Type B pancreatic cell (in vitro differentiated cells): Measurements from ENCODE around the gene TAC4. TPM values are rescaled to one million over a fixed set of nuclear protein-coding genes. Genes with fewer than 3 reads are reported as not detected.
A peak's percentile ranks its signal among the peaks of the same experiment; 100 is the strongest.

Source experiments
- DNase-seq: peaks from one replicate; pipeline ENCODE4 v3.0.0; 2021; ENCODE audit warnings: mixed read lengths; ENCODE audit not compliant: unreplicated experiment; ENCODE audit errors: extremely low spot score
- H3K27ac Mint-ChIP-seq: 2 replicates; pipeline ENCODE4 v1.8.0; 2021; ENCODE audit warnings: mild to moderate bottlenecking, mixed read lengths
- H3K27me3 Mint-ChIP-seq: 2 replicates; pipeline ENCODE4 v1.8.0; 2021; ENCODE audit warnings: mixed read lengths
- H3K36me3 Mint-ChIP-seq: 2 replicates; pipeline ENCODE4 v1.8.0; 2021; ENCODE audit warnings: mixed read lengths
- H3K4me1 Mint-ChIP-seq: one replicate; pipeline ENCODE4 v1.8.0; 2021; ENCODE audit warnings: mixed read lengths; ENCODE audit not compliant: unreplicated experiment
- H3K4me3 Mint-ChIP-seq: 2 replicates; pipeline ENCODE4 v1.8.0; 2021; ENCODE audit warnings: mild to moderate bottlenecking, mixed read lengths
- H3K9me3 Mint-ChIP-seq: 2 replicates; pipeline ENCODE4 v1.8.0; 2021; ENCODE audit warnings: mixed read lengths
- total RNA-seq: library from RNA; stranded (reverse); gene quantifications from 2 replicates; pipeline ENCODE4 v1.2.1, GENCODE V29; 2021; ENCODE audit warnings: low replicate concordance
- TF ChIP-seq, protein P1 (sequence below): fragments of 200-600 bp; sonication (generic); conservative IDR thresholded peaks from 2 replicates; pipeline ENCODE4 v1.5.0; 2021; ENCODE audit warnings: antibody characterized with exemption, mild to moderate bottlenecking

TAC4 gene
- total RNA-seq, 1 donor from 2014 or later: not detected

DNA sequence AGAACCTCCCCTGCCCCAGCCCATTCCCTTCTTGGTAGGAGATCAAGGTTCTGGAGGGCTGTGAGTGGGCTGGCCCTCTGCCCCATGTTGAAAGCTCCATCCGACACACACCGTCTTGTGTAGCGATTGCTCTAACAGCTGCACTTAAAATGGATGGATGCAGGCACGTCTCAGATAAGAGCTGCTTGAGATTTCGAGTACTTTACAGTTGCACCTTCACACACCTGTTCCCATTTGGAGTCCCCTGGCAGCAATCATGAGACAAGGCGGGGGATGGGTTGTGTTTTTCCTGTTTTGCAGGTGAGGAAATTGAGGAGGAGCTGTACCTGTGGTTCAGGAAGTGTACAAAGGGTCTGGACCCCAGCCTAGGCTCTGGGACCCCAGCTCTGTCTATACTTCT is 25.6 kb upstream of the TAC4 start:
- peak overlapping the region; percentile 67 for H3K4me3 Mint-ChIP-seq
- no peaks in the 10 kb centered on the region for H3K36me3 Mint-ChIP-seq
- H3K27ac Mint-ChIP-seq: peak overlapping the region; percentile 67
- H3K27me3 Mint-ChIP-seq: peaks cover 18% of the 10 kb centered on the region
- peaks cover 9% of the 10 kb centered on the region for H3K4me1 Mint-ChIP-seq
- TF ChIP-seq, protein P1, sequence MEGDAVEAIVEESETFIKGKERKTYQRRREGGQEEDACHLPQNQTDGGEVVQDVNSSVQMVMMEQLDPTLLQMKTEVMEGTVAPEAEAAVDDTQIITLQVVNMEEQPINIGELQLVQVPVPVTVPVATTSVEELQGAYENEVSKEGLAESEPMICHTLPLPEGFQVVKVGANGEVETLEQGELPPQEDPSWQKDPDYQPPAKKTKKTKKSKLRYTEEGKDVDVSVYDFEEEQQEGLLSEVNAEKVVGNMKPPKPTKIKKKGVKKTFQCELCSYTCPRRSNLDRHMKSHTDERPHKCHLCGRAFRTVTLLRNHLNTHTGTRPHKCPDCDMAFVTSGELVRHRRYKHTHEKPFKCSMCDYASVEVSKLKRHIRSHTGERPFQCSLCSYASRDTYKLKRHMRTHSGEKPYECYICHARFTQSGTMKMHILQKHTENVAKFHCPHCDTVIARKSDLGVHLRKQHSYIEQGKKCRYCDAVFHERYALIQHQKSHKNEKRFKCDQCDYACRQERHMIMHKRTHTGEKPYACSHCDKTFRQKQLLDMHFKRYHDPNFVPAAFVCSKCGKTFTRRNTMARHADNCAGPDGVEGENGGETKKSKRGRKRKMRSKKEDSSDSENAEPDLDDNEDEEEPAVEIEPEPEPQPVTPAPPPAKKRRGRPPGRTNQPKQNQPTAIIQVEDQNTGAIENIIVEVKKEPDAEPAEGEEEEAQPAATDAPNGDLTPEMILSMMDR: no peak
- no peaks in the 10 kb centered on the region for H3K9me3 Mint-ChIP-seq
- DNase-seq: no peak

DNA sequence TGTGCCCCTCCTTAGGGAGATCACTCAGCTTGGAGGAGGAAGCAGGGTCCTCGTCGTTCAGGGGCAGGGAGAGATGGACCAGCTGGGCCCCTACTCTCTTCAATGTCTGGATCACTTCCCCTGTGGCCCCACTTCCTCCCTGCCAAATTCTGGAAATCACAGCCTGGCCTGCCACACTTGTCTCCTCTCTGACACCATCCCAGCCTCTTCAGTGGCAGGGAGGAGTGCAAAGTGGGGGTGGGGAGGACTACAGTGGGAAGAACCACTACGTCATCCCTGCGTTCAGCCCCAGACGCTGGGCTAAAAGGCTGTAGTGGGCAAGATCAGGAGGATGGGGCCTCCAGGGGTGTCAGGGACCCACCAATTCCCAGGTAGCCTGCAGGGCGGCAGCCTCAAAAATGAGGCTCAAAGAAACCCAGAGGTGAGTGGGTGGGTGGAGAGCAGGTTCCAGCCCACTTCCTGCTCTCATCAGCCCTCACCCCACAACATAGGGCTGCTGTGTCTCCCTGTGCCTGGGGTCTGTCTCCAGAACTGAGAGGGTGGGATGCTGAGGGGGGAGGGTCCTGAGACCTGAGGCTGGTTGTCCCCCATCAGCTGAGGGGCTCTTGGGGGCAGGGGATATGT is 25.0 kb upstream of the TAC4 start:
- Mint-ChIP-seq H3K27ac (no peak overlapping the region), H3K4me1 (peaks cover 10% of the 10 kb centered on the region), H3K9me3 (no peaks in the 10 kb centered on the region), H3K36me3 (no peaks in the 10 kb centered on the region), H3K4me3 (no peak overlapping the region), H3K27me3 (peaks cover 16% of the 10 kb centered on the region)
- TF ChIP-seq, protein P1: no peak
- no peak for DNase-seq

DNA sequence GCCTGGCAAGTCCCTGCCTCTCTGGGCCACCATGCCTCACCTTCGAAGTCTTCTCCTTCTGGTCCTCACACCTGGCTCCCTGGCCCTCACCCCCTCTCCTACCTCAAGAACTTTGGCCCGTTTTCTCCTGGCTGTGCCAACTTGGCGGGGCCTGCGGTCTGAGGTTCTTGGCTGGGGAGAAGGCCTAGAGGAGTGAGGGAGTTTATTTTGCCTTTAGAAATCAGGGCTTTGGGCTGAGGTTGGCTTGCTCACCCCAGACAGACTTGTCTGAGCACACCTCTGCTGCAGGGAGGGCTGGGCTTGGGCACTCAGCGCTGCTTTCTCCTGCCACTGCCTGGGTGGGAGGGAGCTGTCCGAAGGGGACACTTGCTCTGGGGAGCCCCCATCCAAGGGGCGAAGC is 23.3 kb upstream of the TAC4 start:
- DNase-seq: no peak
- Mint-ChIP-seq H3K4me3 (no peak overlapping the region), H3K27ac (no peak overlapping the region), H3K9me3 (no peaks in the 10 kb centered on the region), H3K36me3 (no peaks in the 10 kb centered on the region), H3K4me1 (peaks cover 6% of the 10 kb centered on the region), H3K27me3 (peaks cover 14% of the 10 kb centered on the region)
- TF ChIP-seq, protein P1: no peak

DNA sequence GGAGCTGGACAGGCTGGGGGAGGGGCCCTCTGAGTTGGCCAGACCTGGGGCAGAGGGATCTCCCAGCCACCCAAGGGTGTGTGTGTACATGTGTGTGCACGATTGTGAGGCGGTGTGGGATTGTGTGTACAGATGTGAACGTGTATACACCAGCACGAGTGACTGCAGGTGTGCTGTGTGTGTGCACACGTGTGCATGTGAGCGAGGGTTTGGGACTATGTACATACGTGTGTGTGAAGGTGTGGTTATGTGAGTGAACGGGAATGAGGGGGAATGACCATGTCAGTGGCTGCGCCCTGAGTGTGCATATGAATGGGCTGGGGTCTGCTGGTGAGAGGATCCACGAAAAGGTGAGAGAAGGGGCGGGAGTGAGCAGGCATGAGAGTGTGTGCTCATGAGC is 22.4 kb upstream of the TAC4 start:
- Mint-ChIP-seq H3K27ac (peak overlapping the region; percentile 50), H3K4me3 (no peak overlapping the region), H3K9me3 (no peaks in the 10 kb centered on the region), H3K4me1 (peaks cover 13% of the 10 kb centered on the region), H3K27me3 (peaks cover 14% of the 10 kb centered on the region), H3K36me3 (no peaks in the 10 kb centered on the region)
- TF ChIP-seq, protein P1: no peak
- no peak for DNase-seq

DNA sequence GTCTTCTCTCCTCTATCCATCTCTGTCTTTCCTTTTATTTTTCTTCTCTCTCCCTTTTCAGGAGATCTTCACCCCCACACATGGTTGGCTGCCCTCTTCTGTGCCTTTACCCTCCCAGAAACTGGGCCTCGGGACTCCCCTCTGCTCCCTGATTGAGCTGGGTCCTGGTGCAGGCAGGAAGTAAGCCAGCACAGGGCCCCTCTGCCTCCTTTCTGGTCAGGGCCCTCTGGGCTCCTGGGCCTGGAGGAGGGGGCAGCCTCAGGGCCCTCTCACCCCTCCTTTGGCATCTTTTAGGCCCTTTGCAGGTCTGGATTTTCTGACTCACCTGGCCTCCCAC is 21.1 kb upstream of the TAC4 start:
- no peaks in the 10 kb centered on the region for H3K9me3 Mint-ChIP-seq
- no peak overlapping the region for H3K4me3 Mint-ChIP-seq
- TF ChIP-seq, protein P1: no peak
- H3K27me3 Mint-ChIP-seq: peaks cover 10% of the 10 kb centered on the region
- H3K4me1 Mint-ChIP-seq: peaks cover 21% of the 10 kb centered on the region
- H3K27ac Mint-ChIP-seq: no peak overlapping the region
- H3K36me3 Mint-ChIP-seq: no peaks in the 10 kb centered on the region
- no peak for DNase-seq
